ENCODE data around the gene DNAH2. TPM values are rescaled to one million over a fixed set of nuclear protein-coding genes. Genes with fewer than 3 reads are reported as not detected.

The DNAH2 gene
- total RNA-seq, 2 donors from 2014 or later = 0.09 to 4.9 TPM

- intact Hi-C loops (cut with DNase I) = no loop called here
- Histone ChIP-seq H3K36me3 (no peaks in the 10 kb centered on the region), H3K4me1 (replicated peaks) (no peaks in the 10 kb centered on the region), H3K4me3 (no peak overlapping the region), H3K27me3 (replicated peaks; ENCODE audit: insufficient read depth) (no peaks in the 10 kb centered on the region), H3K9me3 (no peaks in the 10 kb centered on the region), H3K27ac (no peak overlapping the region)
- WGBS = 97% methylated on average over 5 of the region's 5 CpGs
- DNase-seq (ENCODE audit: low spot score) = no peak
- TF ChIP-seq POLR2AphosphoS5 (IDR thresholded peaks at IDR 0.05) = no peak
- TF ChIP-seq POLR2A (IDR thresholded peaks at IDR 0.05) = no peak
- no peak for TF ChIP-seq CTCF (IDR thresholded peaks at IDR 0.05)
Measured at GRCh38 chr17:7790150-7790549, 72.6 kb downstream of the DNAH2 start.

GRCh38 chr17:7792611-7793010 lies 75.1 kb downstream of the DNAH2 start:
- no peak for DNase-seq (ENCODE audit: low spot score)
- Histone ChIP-seq H3K27ac (no peak overlapping the region), H3K36me3 (no peaks in the 10 kb centered on the region), H3K9me3 (no peaks in the 10 kb centered on the region), H3K4me3 (no peak overlapping the region), H3K4me1 (replicated peaks) (no peaks in the 10 kb centered on the region), H3K27me3 (replicated peaks; ENCODE audit: insufficient read depth) (no peaks in the 10 kb centered on the region)
- TF ChIP-seq POLR2A (IDR thresholded peaks at IDR 0.05) (no peak), CTCF (IDR thresholded peaks at IDR 0.05) (no peak), POLR2AphosphoS5 (IDR thresholded peaks at IDR 0.05) (no peak)
- WGBS = 92% methylated on average over 17 of the region's 17 CpGs
- intact Hi-C loops (cut with DNase I) = no loop called here

GRCh38 chr17:7794075-7794663 lies 76.6 kb downstream of the DNAH2 start:
- no peaks in the 10 kb centered on the region for H3K9me3 ChIP-seq
- intact Hi-C loops (cut with DNase I) = no loop called here
- 65% methylated on average over 19 of the region's 19 CpGs for WGBS

GRCh38 chr17:7797976-7798375 lies 80.4 kb downstream of the DNAH2 start:
- intact Hi-C loops (cut with DNase I) = no loop called here
- no peak for TF ChIP-seq CTCF (IDR thresholded peaks at IDR 0.05)
- no peak for TF ChIP-seq POLR2AphosphoS5 (IDR thresholded peaks at IDR 0.05)
- no peak for TF ChIP-seq POLR2A (IDR thresholded peaks at IDR 0.05)
- 86% methylated on average over 13 of the region's 13 CpGs for WGBS
- no peaks in the 10 kb centered on the region for H3K36me3 ChIP-seq
- no peak overlapping the region for H3K27ac ChIP-seq
- no peaks in the 10 kb centered on the region for H3K9me3 ChIP-seq
- DNase-seq (ENCODE audit: low spot score) = no peak
- H3K4me3 ChIP-seq = no peak overlapping the region
- no peaks in the 10 kb centered on the region for H3K27me3 ChIP-seq (replicated peaks; ENCODE audit: insufficient read depth)
- H3K4me1 ChIP-seq (replicated peaks) = no peaks in the 10 kb centered on the region

More at GRCh38 chr17:7794075-7794663, 76.6 kb downstream of the DNAH2 start:
- H3K4me3 ChIP-seq = no peak overlapping the region
- TF ChIP-seq POLR2AphosphoS5 (IDR thresholded peaks at IDR 0.05) (no peak), POLR2A (IDR thresholded peaks at IDR 0.05) (no peak), CTCF (IDR thresholded peaks at IDR 0.05) (no peak)
- H3K36me3 ChIP-seq = no peaks in the 10 kb centered on the region
- no peak overlapping the region for H3K27ac ChIP-seq
- no peaks in the 10 kb centered on the region for H3K4me1 ChIP-seq (replicated peaks)
- DNase-seq (ENCODE audit: low spot score) = no peak
- H3K27me3 ChIP-seq (replicated peaks; ENCODE audit: insufficient read depth) = no peaks in the 10 kb centered on the region

- no peak for DNase-seq (ENCODE audit: low spot score)
- 76% methylated on average over 13 of the region's 13 CpGs for WGBS
- Histone ChIP-seq H3K4me3 (no peak overlapping the region), H3K27ac (no peak overlapping the region), H3K36me3 (no peaks in the 10 kb centered on the region), H3K27me3 (replicated peaks; ENCODE audit: insufficient read depth) (no peaks in the 10 kb centered on the region), H3K9me3 (no peaks in the 10 kb centered on the region), H3K4me1 (replicated peaks) (no peaks in the 10 kb centered on the region)
- intact Hi-C loops (cut with DNase I) = no loop called here
- TF ChIP-seq POLR2AphosphoS5 (IDR thresholded peaks at IDR 0.05) = no peak
- no peak for TF ChIP-seq POLR2A (IDR thresholded peaks at IDR 0.05)
- TF ChIP-seq CTCF (IDR thresholded peaks at IDR 0.05) = no peak
Measured at GRCh38 chr17:7798839-7799238, 81.3 kb downstream of the DNAH2 start.

Measured in prostate gland (tissue), 2 donors.